ENCODE data around the gene EIF1AD. TPM values are rescaled to one million over a fixed set of nuclear protein-coding genes. Genes with fewer than 3 reads are reported as not detected.

EIF1AD gene
- total and polyA plus RNA-seq, 9 of the 15 experiments (the other 6 are each of a cell fraction or from before 2014, with no cell fraction given) = 50.1 to 98.8 (median 58.7) TPM

- peak; percentile 59; the same call in 1 of the 2 replicates for TF ChIP-seq REST (IDR thresholded peaks at IDR 0.05; ENCODE audit: borderline replicate concordance)
- TF ChIP-seq REST (CRISPR knock-in tag; IDR thresholded peaks at IDR 0.05; ENCODE audit: low read depth) = no peak
- no peak for TF ChIP-seq CUX1 (CRISPR knock-in tag; IDR thresholded peaks at IDR 0.05)
- TF ChIP-seq ZNF584 (CRISPR knock-in tag; IDR thresholded peaks at IDR 0.05; ENCODE audit: low read depth) = no peak
- TF ChIP-seq SRF (CRISPR knock-in tag; IDR thresholded peaks at IDR 0.05) = 0 out of 4 replicates have a peak, but pooled peaks of 1 of the 2 experiments have one; percentile 65
- peak; percentile 91 to 94 (median 93) for TF ChIP-seq CTCF (IDR thresholded peaks at IDR 0.05 in 2 of 3, conservative IDR thresholded peaks at IDR 0.05 in 1 of 3; ENCODE audit: insufficient read depth in 2 of 3, low read depth in 1 of 3, low read length in 3 of 3)
- no peak for TF ChIP-seq HMG20B (CRISPR knock-in tag; IDR thresholded peaks at IDR 0.05)
- TF ChIP-seq ARHGAP35 (IDR thresholded peaks at IDR 0.05; ENCODE audit: partially characterized antibody) = no peak
- TF ChIP-seq KLF13 (tag; IDR thresholded peaks at IDR 0.05; ENCODE audit: borderline replicate concordance, low read depth) = peak; percentile 97
- no peak for TF ChIP-seq ZBTB26 (CRISPR knock-in tag; IDR thresholded peaks at IDR 0.05)
- TF ChIP-seq NFXL1 (CRISPR knock-in tag; IDR thresholded peaks at IDR 0.05) = no peak
These were observed 43.3 kb upstream of the EIF1AD start (continued) for GRCh38 chr11:66045177-66045639.

All from K562 (cell line).